ENCODE data around the gene RPRD1A.
A peak's percentile ranks its signal among the peaks of the same experiment; 100 is the strongest.
"Not testable (repeated sequence)": the region's sequence is repeated elsewhere in the genome, so short reads cannot be mapped to it uniquely, and the experiment has no call there.

Gene RPRD1A

DNA sequence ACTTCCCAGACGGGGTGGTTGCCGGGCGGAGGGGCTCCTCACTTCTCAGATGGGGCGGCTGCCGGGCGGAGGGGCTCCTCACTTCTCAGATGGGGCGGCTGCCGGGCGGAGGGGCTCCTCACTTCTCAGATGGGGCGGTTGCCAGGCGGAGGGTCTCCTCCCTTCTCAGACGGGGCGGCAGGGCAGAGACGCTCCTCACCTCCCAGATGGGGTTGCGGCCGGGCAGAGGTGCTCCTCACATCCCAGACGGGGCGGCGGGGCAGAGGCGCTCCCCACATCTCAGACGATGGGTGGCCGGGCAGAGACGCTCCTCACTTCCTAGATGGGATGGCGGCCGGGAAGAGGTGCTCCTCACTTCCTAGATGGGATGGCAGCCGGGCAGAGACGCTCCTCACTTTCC is 10.4 kb upstream of the RPRD1A start:
- DNase-seq = not testable (repeated sequence)

DNA sequence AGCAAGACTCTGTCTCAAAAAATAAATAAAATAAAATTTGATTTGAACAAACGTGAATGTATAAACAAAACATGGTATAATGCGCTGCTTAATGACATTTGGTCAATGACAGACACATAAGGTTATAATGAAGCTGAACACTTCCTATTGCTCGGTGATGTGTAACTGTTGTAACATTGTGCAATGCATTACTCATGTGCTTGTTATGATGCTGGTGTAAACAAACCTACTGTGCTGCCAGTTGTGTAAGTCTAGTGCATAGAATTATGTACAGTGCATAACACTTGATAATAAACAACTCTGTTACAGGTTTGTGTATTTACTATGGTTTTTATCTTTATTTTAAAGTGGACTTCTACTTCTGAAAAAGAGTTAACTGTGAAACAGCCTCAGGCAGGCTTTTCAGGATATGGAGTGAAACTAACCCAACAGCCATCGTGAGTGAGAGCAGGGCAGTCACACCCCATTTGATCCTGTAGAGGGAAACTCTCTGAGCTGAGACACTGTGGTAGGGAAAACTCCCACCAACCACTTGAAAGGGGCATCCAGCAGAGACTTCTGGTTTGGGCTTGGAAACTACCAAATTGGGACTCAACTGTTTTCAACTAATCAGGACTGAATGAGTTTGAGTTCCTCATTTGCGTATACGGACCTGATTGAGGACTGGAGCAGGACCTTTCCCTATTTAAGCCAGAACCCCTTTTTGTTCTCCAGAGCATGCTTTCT is 8.7 kb upstream of the RPRD1A start:
- DNase-seq = no peak

DNA sequence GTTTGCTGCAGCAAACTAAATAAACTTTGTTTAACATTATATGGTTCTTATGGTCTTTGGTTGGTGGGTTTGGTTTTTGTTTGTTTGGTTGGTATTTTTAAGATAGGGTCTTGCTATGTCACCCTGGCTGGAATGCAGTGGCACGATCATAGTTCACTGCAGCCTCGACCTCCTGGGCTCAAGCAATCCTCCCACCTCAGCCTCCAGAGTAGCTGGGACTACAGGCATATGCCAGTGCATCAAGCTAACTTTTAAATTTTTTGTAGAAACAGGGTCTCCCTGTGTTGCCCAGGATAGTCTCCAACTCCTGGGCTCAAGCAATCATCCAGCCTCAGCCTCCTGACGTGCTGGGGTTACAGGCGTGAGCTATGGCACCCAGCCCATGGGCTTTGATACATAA is 7.1 kb upstream of the RPRD1A start:
- no peak for DNase-seq

DNA sequence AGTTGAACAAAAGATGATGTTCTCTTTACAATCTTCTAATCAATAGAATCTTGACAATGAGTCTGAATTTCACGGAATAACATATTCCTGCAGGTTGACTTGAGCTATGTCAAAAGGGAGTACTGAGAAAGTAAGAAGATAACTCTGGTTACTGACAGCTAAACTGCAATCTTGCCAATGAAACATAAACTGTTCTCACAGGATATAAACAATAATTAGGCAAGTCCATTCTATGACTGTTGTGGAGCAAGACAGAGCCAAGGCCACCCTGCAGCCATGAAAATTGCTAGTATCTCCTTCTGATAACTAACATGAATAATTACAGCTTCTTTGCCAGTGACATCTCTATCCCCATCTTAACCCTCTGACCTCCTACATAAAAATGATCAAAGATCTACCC is 6.3 kb upstream of the RPRD1A start:
- no peak for DNase-seq

DNA sequence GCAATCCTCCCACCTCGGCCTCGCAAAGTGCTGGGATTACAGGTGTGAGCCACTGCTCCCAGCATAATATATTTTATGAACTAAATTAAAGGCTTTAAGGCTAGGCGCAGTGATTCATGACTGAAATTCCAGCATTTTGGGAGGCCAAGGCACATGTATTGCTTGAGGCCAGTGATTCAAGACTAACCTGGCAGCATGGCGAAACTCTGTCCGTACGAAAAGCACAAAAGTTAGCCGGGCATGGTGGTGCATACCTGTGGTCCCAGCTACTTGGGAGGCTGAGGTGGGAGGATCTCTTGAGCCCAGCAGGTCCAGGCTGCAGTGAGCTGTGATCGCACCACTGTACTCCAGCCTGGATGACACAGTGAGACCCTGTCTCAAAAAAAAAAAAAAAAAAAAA is 5.0 kb upstream of the RPRD1A start:
- not testable (repeated sequence) for DNase-seq

DNA sequence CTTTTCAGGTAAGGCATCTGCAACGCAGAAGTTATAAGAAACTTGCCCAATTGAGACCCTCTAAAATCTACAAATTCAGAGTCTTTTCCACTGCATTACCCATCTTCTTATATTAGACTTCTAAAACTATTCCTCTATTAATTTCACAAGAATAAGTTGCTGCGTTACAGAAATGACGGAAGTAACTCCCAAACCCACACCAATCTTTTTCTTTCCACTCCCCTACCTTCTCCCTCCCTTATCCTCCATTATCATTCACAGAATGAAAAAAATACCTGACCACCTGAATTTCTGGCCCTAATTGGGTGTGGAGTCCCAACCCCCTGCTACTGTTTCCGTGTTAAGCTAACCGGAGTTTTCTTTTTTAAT is 689 bp downstream of the RPRD1A start:
- no peak for DNase-seq

DNA sequence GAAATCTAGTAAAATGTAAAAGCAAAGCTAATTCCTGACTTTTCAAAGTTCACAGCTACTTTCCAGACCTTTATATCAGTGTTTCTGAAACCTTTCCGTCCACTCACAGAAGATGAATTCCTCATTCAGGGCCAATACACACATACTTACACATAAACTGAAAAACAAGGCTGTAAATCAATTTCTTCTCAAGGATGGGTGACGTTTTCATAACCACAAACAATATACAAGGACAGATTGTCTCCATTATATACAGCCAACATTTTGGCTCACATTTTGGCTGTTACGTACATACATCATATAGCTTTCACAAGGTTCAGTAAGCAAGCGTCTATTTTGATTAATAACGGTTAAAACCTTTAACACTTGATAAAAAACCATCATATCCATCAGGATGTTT is 1.4 kb downstream of the RPRD1A start:
- no peak for DNase-seq

DNA sequence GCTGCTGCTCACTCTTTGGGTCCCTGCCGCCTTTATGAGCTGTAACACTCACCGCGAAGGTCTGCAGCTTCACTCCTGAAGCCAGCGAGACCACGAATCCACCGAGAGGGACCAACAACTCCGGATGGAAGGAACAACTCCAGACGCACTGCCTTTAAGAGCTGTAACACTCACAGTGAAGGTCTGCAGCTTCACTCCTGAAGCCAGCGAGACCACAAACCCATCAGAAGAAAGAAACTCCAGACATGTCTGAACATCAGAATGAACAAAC is 2.6 kb downstream of the RPRD1A start:
- not testable (repeated sequence) for DNase-seq

DNA sequence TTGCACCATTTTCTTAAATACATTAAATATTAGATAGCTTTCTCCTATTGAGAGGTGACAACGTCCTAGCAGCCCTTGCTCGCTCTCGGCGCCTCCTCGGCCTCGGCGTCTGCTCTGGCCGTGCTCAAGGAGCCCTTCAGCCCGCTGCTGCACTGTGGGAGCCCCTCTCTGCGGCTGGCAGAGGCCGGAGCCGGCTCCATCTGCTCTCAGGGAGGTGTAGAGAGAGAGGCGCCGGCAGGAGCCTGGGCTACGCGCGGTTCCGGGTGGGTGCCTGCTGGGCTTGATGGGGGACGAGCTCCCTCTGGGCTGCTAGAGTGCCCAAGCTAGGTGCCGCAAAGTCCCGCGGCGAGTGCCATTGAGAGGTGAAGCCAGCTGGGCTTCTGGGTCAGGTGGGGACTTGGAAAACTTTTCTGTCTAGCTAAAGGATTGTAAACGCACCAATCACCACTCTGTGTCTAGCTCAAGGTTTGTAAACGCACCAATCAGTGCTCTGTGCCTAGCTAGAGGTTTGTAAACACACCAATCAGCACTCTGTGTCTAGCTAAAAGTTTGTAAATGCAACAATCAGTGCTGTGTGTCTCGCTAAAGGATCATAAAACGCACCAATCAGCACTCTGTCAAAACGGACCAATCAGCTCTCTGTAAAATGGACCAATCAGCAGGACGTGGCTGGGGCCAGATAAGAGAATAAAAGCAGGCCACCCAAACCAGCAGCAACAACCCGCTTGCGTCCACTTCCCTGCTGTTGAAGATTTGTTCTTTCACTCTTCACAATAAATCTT is 3.1 kb downstream of the RPRD1A start:
- no peak for DNase-seq

DNA sequence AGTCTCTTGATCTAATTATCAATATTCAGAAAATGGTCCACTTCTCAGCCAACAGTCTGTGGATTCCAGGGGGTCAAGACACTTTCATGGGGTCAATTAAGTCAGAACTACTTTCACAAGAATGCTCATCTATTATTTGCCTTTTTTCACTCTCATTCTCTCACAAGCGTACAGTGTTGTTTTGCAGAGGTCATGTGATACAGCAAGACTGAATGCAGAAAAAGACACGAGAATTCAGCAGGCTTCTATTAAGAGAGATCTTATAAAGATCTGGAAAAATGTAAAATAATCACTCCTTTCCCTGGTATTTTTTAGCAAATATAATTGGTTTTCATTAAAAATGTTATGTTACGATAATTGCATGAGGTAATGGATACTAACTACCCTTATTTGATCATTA is 8.7 kb downstream of the RPRD1A start:
- DNase-seq = peak in 1 of 2 donors; percentile 5

DNA sequence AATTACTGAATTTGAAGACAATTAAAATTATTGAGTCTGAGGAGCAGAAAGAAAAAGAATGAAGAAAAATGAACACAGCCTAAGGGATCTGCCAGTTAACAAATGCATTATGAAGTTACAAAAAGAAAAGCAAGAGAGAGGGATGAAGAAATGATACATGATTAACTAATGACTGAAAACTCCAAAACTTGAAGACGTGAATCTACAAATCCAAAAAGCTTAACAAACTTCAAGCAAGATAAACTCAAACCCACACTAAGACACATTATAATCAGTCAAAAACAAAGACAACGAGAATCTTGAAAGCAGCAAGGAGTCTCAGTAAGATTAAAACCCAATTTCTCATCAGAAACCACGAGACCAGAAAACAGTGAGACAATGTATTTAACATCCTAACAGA is 15.6 kb downstream of the RPRD1A start:
- DNase-seq = no peak

DNA sequence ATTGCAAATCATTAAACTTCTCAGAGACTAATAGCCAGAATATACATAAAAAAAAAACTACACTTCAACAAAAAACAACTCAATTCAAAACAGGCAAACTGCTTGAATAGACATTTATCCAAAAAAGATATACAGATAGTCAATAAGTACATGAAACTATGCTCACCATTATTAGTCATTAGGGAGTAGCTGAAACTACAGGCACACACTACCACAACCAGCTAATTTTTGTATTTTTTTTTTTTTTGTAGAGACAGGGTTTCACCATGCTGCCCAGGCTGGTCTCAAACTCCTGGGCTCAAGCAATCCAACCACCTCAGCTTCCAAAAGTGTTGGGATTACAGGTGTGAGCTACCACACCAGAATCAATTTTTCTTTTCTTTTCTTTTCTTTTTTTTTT is 16.9 kb downstream of the RPRD1A start:
- DNase-seq = no peak

DNA sequence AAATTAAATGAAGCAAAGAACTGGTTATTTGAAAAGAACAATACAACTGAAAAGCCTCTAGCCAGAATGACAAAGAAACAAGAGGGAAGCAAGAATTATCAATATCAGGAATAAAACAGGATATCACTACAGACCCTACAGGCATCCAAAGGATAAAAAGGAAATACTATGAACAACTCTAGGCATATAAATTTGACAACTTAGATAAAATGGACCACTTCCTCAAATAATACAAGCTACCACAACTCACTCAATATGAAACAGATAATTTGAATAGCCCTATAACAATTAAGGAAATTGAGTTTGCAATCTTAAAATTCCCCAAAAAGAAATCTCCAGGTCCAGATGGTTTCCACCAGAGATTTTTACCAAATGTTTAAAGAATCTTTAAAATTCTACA is 19.8 kb downstream of the RPRD1A start:
- no peak for DNase-seq

DNA sequence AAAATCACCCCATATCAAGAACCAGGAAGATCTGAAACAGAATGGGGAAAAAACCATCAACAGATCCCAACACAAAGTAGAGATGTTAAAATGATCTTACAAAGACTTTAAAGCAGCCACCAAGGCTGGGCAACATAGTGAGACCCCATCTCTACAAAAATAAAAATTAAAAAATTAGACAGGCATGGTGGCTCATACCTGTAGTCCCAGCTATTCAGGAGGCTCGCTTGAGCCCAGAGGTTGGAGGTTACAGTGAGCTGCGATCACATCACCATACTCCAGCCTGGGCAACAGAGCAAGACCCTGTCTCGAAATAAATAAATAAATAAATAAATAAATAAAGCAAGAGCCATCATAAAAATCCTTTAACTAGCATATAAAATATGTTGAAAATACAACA is 20.5 kb downstream of the RPRD1A start:
- DNase-seq = no peak

DNA sequence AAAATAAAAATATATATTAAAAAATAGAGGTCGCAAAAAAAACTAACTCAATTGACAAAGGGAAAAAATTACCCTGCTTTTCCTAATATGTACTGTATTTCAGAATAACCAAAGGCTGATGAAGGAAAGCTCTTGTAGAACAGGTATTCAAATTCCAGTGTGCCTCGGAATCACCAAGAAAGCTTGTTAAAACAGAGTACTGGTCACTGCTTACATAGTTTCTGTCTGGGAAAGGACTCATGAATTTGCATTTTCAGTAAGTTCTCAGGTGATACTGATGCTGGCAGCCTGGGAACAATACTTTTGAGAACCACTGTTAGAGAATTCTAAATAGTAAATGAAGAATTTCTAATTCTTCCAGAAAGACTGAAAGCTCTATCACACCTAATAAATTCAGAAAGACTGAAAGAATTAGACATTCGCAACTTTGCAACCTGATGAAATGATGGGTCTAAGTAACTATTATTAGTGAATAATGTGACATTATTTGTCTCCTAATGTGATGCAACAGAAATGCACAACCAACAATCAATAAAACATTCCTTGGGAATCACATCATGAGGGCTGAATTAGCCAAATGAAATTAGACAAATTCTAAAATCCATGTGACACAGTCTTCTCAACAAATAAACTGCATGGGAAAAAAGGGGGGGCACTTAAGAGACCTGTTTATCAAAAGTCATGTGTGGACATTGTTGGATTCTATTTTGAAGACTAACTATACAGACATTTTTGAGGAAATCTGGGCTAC is 21.9 kb downstream of the RPRD1A start:
- no peak for DNase-seq

DNA sequence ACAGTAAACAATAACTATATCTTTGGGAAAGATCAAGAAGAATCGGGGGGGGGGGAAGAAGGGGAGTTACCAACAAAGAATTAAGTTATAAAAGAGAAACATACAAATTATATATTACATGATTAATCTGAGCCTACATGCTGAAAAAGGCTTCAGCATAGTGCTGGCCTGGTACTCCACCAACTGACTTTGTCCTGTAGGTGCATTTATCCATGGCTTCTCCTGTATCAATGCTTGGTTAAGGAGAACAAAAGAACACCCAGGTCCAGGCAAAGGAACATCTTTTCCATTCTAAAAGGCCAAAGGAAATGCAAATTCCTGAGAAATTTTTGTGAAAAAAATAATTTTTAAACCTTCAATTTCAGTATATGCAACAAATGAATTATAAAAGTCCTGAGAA is 24.2 kb downstream of the RPRD1A start:
- DNase-seq = no peak

DNA sequence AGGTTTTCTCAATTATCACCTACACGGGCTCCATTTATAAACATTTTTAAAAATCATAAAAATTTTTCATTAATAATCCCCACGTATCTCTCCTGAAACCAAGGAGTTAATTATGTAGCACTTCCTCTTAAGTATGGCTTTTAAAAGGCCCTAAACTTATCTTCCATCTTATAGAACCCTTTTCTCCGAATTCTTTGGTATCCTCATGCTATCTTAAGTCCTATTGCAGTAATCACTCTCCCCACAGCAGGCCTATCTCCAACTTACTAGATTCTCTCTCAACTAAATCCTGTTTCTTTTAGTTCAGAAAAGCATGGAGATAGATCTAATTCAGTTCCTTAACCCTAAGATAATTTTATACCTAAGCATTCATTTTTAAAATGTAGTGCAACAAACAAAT is 26.2 kb downstream of the RPRD1A start:
- no peak for DNase-seq

DNA sequence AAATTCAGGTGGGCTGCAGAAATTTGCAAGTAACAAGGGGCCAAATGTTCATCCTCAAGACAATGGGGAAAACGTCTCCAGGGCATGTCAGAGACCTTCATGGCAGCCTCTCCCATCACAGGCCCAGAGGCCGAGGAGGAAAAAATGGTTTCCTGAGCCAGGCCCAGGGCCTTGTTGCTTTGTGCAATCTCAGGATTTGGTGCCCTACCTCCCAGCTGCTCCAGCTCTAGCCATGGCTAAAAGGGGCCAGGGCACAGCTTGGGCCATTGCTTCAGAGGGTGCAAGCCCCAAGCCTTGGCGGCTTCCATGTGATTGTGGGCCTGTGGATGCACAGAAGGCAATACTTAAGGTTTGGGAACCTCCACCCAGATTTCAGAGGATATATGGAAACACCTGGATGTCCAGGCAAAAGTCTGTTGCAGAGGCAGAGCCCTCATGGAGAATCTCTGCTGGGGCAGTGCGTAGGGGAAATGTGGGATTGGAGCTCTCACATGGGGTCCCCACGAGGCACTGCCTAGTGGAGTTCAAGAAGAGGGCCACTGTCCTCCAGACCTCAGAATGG is 29.2 kb downstream of the RPRD1A start:
- DNase-seq = no peak

DNA sequence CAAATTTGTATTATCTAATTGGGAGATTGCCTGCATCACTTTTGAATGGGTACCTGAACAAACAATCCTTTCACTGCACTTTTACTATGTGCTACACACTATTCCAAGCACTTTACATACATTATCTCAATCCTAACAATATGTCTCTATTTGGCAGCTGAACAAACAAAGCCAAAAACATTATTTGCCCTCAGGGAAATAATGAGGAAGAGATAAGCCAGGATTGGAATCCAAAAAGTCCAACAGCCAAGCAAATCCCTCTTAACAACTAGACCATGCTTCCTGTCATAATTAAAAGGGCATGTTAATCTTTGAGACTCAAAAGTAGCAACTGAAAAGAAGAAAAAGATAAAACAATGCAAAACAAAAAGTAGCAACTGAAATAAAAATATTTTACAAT is 32.1 kb downstream of the RPRD1A start:
- DNase-seq = no peak

DNA sequence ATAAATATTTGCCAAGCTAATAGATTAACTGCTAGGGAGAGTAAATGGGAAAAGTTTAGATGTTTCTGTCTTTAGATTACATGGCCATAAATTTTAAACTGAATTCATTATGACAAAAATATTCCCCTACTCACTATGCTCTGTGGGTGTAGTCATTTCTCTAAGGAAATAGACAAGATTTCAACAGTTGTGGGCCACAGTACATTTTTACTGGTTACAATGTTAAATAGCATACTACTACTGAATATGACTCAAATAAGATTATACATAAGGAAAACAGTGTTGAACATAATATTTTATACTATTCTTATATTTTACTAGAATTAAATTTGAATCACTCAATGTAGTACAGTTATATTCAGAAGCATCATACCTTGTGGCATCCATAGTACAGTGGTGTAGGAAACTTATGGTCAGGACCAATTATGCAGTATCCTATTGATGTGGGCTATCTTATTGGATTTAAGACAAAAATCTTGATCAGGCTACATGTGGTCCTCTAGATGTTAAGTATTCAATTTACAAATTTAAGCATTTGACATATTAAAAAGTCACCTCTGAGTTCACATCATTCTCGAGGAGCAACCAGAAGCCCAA is 33.0 kb downstream of the RPRD1A start:
- DNase-seq = no peak

DNA sequence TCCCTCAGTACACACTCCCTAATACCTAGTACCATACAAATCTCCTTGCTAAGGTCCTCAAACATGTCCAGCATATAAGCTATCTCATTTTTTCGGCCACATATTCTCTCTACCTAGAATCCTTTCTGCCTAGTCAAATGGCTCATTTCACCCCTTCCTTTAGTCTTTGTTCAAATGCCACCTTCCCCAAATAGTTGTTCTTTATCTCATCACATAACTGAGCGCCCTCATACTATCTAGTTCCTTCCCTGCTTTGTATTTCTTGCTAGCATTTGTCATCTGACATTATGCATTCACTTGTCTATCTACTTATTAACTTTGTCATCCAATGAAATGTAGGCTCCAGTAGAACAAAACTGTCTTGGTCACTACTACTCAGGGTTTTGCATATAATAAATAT is 35.5 kb downstream of the RPRD1A start:
- DNase-seq = no peak

DNA sequence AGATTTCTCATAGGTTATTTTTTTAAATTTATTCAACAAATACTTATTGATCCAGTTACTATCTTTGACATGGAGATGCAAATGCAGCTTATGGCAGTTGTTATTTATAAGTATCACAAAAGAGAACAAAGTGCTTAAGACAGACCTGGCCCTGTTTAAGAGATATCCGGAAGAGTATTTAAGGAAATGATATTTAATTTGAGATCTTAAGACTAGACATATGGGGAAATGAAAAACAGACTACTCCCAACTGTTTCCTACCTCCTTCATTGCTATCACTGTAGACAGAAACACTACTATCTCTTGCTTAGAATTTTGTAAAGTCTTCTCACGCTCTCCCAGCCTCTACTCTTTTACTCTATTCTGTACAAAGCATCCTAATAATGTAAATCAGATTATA is 36.0 kb downstream of the RPRD1A start:
- DNase-seq = no peak

DNA sequence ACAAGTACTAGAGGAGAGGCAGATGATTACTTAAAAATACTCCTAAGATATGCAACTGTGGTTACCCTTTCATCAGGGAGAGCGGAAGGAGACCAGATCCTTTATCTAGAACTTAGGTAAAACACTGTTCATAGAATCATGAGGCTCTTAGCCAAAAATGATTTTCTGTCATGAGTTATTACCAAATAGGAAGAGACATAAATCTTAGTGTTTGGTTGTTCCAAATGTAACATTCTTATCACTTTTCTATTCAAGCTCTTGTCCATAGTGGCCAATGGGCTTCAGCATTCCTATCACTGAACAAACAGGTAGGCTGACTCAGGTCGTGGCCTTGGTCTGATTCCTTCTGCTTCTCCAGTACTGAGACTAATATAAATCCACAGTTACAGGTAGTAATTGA is 38.5 kb downstream of the RPRD1A start:
- DNase-seq = no peak

DNA sequence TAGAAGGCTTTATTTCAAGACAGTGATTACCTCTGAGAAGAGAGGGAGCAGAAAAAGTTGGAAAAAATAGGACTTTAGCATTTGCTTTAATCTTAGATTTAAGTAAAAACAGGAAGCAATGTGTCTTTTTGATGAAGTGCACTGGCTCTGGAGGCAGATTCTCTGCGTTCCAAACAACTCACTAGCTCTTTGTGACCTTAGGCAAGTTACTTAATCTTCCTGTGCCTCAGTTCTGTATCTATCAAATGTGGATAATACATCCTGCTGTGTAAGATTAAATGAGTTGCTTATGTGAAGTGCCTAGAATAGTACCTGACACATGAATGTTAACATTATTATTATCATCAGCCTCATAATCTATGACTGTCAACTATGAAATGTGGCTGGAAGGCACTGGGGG is 42.3 kb downstream of the RPRD1A start:
- DNase-seq = no peak
